RWPE1 (cell line): ENCODE results near the gene MCF2L.

Experiments
- CTCF ChIA-PET: fragments of 350-600 bp; sonication (Branson Sonifier 250); formaldehyde crosslinking; extraction: SDS; loops from one replicate; lab custom pipeline; 2021; lab: Yijun Ruan, JAX
- POLR2A ChIA-PET: fragments of 400-600 bp; formaldehyde crosslinking; extraction: SDS; loops from one replicate; lab custom pipeline; 2020; ENCODE audit warnings: antibody characterized with exemption; ENCODE audit not compliant: low non-redundant PET; lab: Yijun Ruan, JAX
- DNase-seq: peaks from one replicate; pipeline ENCODE4 v3.0.0; 2012; ENCODE audit warnings: low spot score
- H3K27ac ChIP-seq: fragments of 450-650 bp; 2 replicates; pipeline ENCODE4 v1.5.1; 2017
- TF ChIP-seq, protein P1 (sequence below): fragments of 450-650 bp; conservative IDR thresholded peaks from 2 replicates; pipeline ENCODE4 v1.5.1; 2017; ENCODE audit warnings: low read depth, mild to moderate bottlenecking

Gene MCF2L

DNA sequence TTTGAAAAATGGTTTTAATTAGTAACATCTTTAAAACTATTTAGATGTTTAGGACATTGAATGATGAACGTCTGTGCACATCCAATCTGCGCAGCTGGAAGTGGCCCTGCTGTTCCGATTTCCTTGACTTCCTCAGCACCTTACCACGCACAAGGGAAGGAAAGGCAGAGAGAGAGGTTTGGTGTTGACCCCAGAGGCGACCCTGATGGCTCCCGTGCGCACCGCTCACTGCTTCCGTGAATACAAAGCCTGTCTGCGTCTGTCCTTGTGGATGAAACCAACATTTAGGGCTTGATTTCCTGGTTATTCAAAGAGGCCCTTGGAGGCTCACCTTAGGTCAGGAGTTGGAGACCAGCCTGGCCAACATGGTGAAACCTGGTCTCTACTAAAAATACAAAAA is 8.5 kb downstream of the MCF2L start:
- no peak for DNase-seq
- CTCF ChIA-PET = no interaction called here

DNA sequence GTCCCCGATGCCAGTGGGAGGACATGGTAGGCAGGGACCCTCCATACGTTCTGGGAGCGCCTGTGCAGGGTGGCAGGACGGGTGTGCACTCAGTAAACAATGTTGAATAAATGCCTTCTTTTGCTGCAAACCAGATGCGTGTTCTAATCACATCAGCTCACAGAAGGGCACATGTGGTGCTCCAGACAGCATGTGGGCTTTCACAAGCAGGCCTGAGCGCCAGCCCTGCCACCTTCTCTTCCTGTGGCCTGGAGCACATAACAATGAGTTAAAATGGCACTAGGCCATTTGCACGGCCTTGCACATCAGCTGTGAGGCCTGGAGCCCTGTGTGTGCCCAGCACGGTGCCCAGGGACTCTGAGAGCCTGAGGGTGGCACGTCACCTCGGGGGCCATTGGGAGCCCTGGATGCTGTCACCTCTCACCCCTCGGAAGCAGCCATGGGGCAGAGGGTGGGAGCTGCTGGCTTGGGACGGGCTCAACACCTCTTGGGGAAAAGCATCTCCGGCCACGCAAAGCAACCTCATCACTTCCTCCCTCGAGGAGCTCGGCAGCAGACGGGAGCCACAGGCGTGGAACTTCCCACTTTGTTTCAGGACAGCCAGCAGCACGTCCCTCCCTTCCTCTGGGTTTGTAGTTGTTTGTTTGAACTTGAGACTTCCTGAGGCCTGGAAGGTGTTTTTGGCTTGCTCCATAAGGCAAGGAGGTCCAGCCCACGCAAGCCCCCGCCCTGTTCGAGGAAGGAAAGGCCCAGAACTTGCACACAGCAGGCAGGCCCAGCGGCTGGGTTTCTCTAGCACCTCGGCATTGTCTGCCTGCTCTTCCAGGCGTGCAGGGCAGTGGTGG is 9.8 kb downstream of the MCF2L start:
- CTCF ChIA-PET = no interaction called here
- TF ChIP-seq, protein P1, sequence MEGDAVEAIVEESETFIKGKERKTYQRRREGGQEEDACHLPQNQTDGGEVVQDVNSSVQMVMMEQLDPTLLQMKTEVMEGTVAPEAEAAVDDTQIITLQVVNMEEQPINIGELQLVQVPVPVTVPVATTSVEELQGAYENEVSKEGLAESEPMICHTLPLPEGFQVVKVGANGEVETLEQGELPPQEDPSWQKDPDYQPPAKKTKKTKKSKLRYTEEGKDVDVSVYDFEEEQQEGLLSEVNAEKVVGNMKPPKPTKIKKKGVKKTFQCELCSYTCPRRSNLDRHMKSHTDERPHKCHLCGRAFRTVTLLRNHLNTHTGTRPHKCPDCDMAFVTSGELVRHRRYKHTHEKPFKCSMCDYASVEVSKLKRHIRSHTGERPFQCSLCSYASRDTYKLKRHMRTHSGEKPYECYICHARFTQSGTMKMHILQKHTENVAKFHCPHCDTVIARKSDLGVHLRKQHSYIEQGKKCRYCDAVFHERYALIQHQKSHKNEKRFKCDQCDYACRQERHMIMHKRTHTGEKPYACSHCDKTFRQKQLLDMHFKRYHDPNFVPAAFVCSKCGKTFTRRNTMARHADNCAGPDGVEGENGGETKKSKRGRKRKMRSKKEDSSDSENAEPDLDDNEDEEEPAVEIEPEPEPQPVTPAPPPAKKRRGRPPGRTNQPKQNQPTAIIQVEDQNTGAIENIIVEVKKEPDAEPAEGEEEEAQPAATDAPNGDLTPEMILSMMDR = no peak
- DNase-seq = no peak
- H3K27ac ChIP-seq = no peak overlapping the region
- POLR2A ChIA-PET = no interaction called here

More for the DNA sequence above, 8.5 kb downstream of the MCF2L start:
- POLR2A ChIA-PET = no interaction called here
- H3K27ac ChIP-seq = no peak overlapping the region
- TF ChIP-seq, protein P1 = no peak

DNA sequence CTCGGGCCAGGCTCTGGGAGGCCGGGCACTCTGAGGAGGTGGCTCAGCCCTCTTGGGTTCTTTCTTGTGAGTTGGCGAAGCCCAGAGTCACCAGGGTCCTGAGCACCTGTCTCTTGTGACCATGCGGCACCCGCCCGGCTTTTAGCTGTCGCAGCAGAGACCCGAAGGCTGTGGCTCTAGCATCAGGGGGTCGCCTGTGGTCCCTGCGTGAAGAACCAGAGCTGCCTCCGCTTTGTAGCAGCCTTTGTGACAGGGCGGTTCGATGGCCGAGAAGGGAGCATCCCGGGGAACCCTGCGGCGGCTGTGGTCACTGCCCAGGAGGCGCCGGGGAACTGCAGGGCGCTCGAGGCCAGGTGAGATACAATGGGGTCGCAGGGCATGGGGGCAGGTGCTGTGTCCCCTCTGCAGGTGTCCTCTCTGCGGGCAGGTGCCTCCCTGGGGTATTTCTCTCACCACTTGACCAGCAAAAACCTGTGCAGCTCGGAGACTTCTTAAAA is 10.4 kb downstream of the MCF2L start:
- no peak for DNase-seq
- TF ChIP-seq, protein P1 = no peak
- ChIA-PET CTCF (interaction anchor here (0.7 kb wide), 1 partner anchor 1368 kb away, joined by 3 read pairs; no protein-coding TSS in a partner anchor), POLR2A (no interaction called here)
- H3K27ac ChIP-seq = no peak overlapping the region

DNA sequence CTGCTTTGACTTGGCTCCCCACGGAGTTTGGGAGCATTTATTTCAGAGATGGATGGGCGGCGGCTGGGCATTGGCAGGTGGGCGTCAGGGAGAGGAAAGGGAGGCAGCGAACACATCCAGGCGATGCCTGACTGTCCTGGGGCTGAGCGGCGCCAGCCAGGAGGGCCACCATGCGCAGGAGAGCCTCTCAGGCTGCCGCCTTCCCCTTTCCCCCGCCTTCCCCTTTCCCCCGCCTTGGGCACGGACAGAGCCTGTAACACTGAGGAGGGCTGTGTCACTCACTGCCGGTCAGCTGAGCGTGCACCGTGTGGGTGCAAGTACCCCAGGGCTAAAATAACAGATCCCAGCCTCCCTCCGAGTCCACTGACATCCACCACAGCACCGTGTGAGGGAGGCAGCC is 11.4 kb downstream of the MCF2L start:
- ChIA-PET POLR2A (no interaction called here), CTCF (no interaction called here)
- TF ChIP-seq, protein P1 = no peak
- no peak overlapping the region for H3K27ac ChIP-seq
- no peak for DNase-seq

DNA sequence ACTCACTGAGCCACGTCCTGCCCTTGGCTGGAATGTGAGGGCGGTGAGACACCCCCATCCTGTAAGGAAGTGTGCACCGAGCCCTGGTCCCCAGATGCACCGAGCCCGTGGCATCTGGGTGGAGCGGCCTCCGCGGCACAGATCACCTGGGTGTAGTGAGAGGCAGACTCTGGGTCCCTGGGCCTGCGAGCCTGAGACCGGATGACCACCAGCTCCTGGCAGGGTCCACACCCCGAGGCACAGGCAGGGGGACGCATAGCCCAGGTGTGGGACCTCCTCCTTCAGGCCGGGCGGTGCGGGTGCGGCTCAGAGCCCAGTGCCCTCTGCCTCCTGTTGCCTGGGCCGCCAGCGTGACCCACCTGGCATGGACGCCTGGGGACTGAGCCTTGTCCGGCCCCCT is 12.4 kb downstream of the MCF2L start:
- TF ChIP-seq, protein P1 = no peak
- DNase-seq = no peak
- ChIA-PET CTCF (no interaction called here), POLR2A (no interaction called here)
- no peak overlapping the region for H3K27ac ChIP-seq

DNA sequence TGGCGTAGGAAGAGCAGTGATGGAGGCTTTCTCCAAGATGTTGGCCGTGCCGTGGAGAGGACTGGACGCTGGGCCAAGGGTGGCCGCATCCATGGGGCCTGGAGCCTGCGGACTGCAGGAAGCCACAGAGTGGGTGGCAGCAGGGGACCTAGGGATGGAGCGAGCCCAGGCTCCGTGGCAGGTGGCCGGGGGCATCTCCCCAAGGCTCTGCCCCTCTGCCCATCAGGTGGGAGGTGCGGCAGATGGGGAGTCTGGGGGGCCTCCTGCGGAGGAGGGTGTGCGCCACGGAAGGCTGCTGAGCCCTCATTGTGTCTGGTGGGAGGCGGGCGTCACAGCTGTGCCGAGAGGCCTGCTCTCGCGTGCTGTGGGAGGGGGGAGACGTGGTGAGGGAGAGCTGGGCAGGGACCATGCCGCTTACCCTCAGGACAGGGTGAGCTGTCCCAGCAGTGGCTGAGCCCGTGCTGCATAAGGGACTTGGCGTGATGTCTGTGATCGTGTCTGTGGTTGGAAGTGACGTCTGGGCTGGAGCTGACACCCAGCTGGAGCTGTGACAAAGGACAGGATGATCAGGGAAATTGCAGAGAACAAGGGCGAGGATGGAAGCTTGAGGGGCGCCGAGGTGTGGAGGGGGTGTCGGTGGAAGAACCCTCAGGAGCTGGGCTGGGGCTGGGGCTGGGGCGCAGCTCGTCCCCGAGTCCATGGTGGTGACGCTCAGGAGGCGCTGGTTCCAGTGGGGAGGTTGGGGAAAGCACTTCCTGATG is 13.4 kb downstream of the MCF2L start:
- no peak for DNase-seq
- POLR2A ChIA-PET = no interaction called here
- TF ChIP-seq, protein P1 = no peak
- CTCF ChIA-PET = no interaction called here
- no peak overlapping the region for H3K27ac ChIP-seq
